Frontal cortex (tissue), 4 donors: ENCODE data around the gene VWA1. TPM values are rescaled to one million over a fixed set of nuclear protein-coding genes. Genes with fewer than 3 reads are reported as not detected.
A peak's percentile ranks its signal among the peaks of the same experiment; 100 is the strongest.
"Not testable (repeated sequence)": the region's sequence is repeated elsewhere in the genome, so short reads cannot be mapped to it uniquely, and the experiment has no call there.

ENCODE experiments used
- DNase-seq, 2 donors: peaks; one replicate each; pipeline ENCODE4 v3.0.0; 2012; ENCODE audit warnings: low spot score in 2 of 2
- FAIRE-seq: peaks from 2 replicates; lab custom pipeline; 2012; peaks lifted over from hg19 to GRCh38; lab: Jason Lieb, UNC
- total RNA-seq: library from RNA; depleted of rRNA; stranded (reverse); fragments of >200 nt; gene quantifications from one replicate; pipeline ENCODE4 v1.2.3, GENCODE V29; 2014
- donor health status: control.
- donor health status: control.
- donor health status: control.

Gene VWA1
- total RNA-seq, 1 donor from 2014 or later: 2.9 TPM

- no peak for FAIRE-seq
- peak; percentile 26 to 61 for DNase-seq
Observed at GRCh38 chr1:1421147-1421906, 14.2 kb upstream of the VWA1 start, which contains the start of gene ANKRD65. TSS of gene ANKRD65 (minus strand) at chr1:1421276. CDS start at chr1:1421005, 271 bp downstream.

- no peak for DNase-seq
- FAIRE-seq: no peak
Observed at GRCh38 chr1:1421907-1422464, 13.5 kb upstream of the VWA1 start.

- no peak for DNase-seq
- no peak for FAIRE-seq
Observed at GRCh38 chr1:1422465-1423244, 12.8 kb upstream of the VWA1 start.

- FAIRE-seq: no peak
- DNase-seq: no peak
Observed at GRCh38 chr1:1423245-1423597, 12.3 kb upstream of the VWA1 start.

- DNase-seq: no peak
- no peak for FAIRE-seq
Observed at GRCh38 chr1:1424707-1425106, 10.8 kb upstream of the VWA1 start.

- FAIRE-seq (no peak), DNase-seq (no peak)
Observed at GRCh38 chr1:1425426-1425752, 10.1 kb upstream of the VWA1 start.

- no peak for FAIRE-seq
- DNase-seq: peak; percentile 57 to 81
Observed at GRCh38 chr1:1425753-1426495, 9.6 kb upstream of the VWA1 start.

- peak; percentile 27 to 80 for DNase-seq
Observed at GRCh38 chr1:1426496-1427105, 8.9 kb upstream of the VWA1 start.

GRCh38 chr1:1427106-1427819 is 8.2 kb upstream of the VWA1 start:
- peak; percentile 52 to 68 for DNase-seq
- FAIRE-seq: no peak

More at GRCh38 chr1:1426496-1427105, 8.9 kb upstream of the VWA1 start:
- FAIRE-seq: no peak

GRCh38 chr1:1427820-1428148 is 7.7 kb upstream of the VWA1 start:
- peak in 1 of 2 donors; percentile 28 for DNase-seq
- no peak for FAIRE-seq

- DNase-seq (no peak), FAIRE-seq (no peak)
Observed at GRCh38 chr1:1428174-1428573, 7.3 kb upstream of the VWA1 start.

GRCh38 chr1:1428967-1429366 is 6.5 kb upstream of the VWA1 start:
- DNase-seq, FAIRE-seq: not testable (repeated sequence)

GRCh38 chr1:1429671-1430073 is 5.8 kb upstream of the VWA1 start:
- FAIRE-seq (no peak), DNase-seq (peak in 1 of 2 donors; percentile 39)

- DNase-seq (peak; percentile 66 to 80), FAIRE-seq (no peak)
Observed at GRCh38 chr1:1430114-1430982, 5.1 kb upstream of the VWA1 start.

- DNase-seq (peak; percentile 25 to 54), FAIRE-seq (no peak)
Observed at GRCh38 chr1:1430992-1431844, 4.3 kb upstream of the VWA1 start.

GRCh38 chr1:1431845-1432273 is 3.6 kb upstream of the VWA1 start:
- DNase-seq (peak; percentile 53 to 54), FAIRE-seq (no peak)

GRCh38 chr1:1432274-1432950 is 3.1 kb upstream of the VWA1 start:
- FAIRE-seq (no peak), DNase-seq (peak; percentile 22 to 57)
